GM12872 (cell line): ENCODE data around the gene DAGLA.

ENCODE experiments used
- TF ChIP-seq, protein P1 (sequence below): IDR thresholded peaks from 3 replicates; pipeline ENCODE4 v1.5.1; 2011; ENCODE audit warnings: low read depth, mild to moderate bottlenecking, low read length, moderate library complexity; ENCODE audit not compliant: insufficient read depth

DAGLA gene

DNA sequence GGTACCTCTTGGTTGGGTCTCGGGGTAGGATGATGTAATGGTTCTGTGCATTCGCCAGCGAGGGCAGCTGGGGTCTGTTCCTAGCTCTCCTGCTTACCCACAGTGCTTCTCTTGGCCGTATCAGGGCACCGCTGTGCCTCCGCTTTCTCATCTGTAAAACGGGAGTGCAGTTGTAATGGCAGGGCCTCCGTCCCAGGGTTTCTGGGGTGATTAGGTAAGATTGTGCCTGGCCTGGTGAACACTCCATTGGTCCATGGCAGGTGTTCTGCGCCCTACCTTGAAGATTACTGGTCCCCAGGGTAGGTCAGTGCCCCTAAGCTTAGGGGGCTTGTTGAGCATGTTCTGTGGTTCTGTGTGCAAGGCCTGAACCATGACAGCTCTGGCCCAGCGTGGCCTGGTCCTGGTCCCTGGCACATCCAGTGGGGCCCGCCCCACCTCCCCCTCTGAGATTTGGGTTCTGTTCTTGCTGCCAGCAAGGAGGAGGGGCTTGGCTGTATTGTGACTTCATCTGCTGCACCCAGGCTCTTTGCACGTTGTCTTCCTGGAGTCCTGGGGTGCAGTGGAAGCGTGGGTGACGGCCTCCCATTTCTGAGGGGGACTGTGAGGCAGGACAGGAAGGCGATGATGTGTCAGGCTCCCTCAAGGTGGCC is 77.1 kb downstream of the DAGLA start:
- TF ChIP-seq, protein P1, sequence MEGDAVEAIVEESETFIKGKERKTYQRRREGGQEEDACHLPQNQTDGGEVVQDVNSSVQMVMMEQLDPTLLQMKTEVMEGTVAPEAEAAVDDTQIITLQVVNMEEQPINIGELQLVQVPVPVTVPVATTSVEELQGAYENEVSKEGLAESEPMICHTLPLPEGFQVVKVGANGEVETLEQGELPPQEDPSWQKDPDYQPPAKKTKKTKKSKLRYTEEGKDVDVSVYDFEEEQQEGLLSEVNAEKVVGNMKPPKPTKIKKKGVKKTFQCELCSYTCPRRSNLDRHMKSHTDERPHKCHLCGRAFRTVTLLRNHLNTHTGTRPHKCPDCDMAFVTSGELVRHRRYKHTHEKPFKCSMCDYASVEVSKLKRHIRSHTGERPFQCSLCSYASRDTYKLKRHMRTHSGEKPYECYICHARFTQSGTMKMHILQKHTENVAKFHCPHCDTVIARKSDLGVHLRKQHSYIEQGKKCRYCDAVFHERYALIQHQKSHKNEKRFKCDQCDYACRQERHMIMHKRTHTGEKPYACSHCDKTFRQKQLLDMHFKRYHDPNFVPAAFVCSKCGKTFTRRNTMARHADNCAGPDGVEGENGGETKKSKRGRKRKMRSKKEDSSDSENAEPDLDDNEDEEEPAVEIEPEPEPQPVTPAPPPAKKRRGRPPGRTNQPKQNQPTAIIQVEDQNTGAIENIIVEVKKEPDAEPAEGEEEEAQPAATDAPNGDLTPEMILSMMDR = no peak

DNA sequence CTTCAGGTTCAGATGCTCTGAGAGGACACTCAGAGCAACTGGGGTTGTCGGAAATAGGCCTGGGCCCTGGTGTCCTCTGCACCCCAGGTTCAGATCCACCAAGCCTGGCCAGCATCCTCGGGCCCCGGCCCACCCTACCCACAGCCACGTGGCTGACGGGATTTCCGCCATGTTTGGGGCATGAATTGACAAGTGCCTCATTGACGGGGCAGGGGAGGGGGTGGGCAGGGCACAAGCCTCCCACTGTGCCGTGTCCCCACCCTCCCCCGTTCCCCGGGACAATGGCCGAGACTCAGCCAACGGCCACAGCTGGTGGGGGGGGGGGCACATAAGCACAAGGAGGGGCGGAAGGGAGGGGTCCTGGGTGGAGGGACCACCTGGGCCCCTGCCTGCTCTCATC is 80.8 kb downstream of the DAGLA start:
- TF ChIP-seq, protein P1 = no peak

DNA sequence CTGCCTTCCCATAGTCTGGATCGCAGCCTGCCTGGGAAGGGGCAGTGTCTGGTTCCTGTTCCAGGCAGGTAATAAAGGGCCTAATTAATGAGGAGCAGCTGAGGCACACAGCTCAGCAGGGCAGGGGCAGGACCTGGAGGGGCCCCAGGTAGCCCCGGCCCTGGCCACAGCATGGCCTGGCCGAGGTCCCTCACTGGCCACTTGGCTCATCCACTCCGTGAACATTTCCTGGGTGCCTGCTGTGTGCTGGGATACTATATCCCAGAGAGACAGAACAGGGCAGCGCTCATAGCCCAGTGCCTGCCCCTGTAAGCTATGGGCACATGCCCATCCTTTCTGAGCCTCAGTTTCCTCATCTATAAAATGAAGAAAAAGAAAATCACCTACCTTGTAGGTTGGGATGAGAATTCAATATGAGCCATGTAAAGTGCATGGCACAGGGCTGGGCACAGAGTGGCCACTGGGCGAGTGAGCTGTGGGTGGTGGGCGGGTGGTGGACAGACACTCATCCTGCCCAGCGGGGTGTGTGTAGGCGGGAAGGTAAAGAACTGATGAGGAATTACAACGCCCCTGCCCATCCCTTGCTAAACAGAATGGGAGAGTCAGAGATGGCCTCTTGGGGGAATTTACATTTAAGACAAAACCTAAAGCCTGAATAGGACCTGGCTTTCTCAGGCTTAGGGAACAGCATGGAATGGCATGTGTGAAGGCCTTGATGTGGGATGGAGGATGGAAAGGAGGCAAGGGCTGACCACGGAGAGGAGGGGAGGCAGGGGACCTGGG is 81.4 kb downstream of the DAGLA start:
- TF ChIP-seq, protein P1 = no peak

DNA sequence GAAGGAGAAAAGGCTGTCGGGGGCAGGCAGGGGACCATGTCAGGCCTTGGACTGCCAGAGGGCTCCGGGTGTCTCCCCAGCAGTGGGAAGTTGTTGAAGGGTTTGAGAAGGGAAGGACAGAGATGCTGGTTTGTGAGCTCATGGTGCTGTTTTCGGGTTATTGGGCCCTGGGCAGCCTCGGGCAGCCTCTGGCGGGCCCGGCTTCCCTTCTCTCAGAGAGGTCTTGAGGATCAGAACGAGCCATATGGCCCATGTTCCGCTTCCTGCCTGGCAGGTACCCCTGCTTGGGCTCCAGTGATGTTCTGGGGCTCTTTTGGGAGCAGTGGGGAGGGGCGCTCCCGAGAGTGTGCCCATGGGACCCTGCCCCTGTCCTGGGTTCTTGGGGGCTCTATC is 82.0 kb downstream of the DAGLA start:
- TF ChIP-seq, protein P1 = no peak

DNA sequence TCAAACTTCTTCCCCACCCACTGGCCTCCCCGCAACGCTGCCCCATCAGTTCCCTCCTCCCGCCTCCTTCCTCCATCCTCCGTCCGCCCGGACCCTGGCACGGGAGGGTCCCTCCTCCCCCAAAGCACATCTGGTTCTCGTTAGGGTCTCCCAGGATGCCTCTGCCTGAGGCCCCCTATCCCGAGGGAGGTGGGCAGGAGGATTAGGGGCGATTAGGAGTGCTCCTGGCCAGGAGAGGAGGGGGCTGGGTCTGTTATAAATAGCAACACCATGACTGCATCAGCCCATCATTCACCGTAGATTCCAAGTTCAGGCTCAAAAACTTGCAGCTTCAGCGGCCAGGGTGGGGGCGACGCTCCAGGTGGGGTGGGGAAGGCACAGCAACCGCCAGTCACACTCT is 82.6 kb downstream of the DAGLA start:
- TF ChIP-seq, protein P1 = no peak

DNA sequence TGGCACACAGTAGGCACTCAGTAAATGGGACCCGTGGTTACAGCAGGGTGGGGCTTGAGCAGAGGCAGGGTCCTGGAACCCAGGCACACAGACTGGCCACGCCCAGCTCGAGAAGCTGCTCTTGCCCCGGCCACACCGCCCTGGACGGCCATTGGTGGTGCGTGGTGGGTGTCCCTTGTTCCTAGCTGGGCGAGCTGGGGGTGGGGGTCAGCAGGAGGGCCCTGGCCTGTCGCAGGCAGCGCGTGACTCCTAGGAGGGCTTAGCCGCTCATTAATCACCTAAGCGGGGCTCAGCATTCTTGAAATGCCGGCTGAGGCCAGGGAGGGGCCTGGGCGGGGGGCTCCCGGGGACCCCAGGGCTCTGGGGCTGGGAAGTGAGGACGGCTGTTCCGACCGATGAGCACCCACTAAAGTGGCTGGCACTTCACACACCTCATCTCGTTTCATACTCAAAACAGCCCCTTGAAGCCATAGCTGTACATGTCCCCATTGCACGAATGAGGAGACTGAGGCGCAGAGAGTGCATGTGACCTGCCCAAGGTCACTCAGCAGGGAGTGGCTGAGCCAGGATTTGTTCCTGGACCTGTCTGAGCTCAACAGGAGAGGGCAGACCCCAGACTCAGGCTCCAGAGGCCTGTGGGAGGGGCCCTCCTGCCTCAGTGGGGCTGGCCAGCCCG is 83.9 kb downstream of the DAGLA start:
- TF ChIP-seq, protein P1 = no peak

DNA sequence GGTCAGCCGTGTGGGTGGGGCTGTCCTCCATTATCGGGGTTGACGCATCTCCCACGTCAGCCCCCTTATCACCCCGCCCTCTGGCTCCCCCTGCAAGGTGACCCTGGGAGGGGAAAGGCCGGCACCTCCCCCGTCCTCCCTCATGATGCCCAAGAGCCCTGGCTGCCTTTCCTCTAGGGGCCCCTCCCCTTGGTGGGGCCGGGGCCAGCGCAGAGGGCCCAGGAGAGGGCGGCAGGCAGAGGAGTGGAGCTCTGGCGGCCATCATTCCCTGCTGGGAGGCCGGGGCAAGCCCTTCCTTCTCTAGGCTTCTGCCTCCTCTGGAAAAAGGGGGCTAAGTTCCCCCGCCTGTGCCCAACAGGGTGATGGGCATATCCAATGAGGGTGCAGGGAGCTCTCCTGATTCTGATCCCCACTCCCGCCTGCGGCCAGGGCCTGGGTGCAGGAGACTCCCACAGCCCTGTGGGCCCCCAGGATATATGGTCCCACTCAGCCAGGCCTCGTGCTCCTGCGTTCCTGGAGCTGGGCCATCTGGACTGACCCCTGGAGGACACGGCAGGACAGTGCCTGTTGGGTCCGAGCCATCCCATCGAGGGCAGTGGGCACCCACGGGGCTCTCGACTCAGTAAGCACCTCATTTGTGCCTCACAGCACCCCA is 84.5 kb downstream of the DAGLA start:
- TF ChIP-seq, protein P1 = no peak
